HG02852 (cell line): ENCODE measurements around the gene RSPH6A.
A peak's percentile ranks its signal among the peaks of the same experiment; 100 is the strongest.

Experiments
- ATAC-seq: cut with Tn5 transposase; IDR thresholded peaks from one replicate; pipeline ENCODE4 v1.9.1; 2021; ENCODE audit warnings: mild to moderate bottlenecking, moderate library complexity; ENCODE audit not compliant: unreplicated experiment

The RSPH6A gene

GRCh38 chr19:45825917-45826893, 11.1 kb upstream of the RSPH6A start:
- no peak for ATAC-seq

- ATAC-seq, result no peak
These were observed 10.1 kb upstream of the RSPH6A start for GRCh38 chr19:45825263-45825605.

- no peak for ATAC-seq
These were observed 9.6 kb upstream of the RSPH6A start for GRCh38 chr19:45824531-45825262.

- no peak for ATAC-seq
These were observed 8.9 kb upstream of the RSPH6A start for GRCh38 chr19:45824041-45824471.

GRCh38 chr19:45823182-45823581, 8.1 kb upstream of the RSPH6A start:
- ATAC-seq, result no peak

GRCh38 chr19:45822716-45823115, 7.6 kb upstream of the RSPH6A start:
- no peak for ATAC-seq

- no peak for ATAC-seq
These were observed 6.5 kb upstream of the RSPH6A start for GRCh38 chr19:45821570-45821969.

GRCh38 chr19:45821103-45821521, 6.0 kb upstream of the RSPH6A start:
- ATAC-seq, result no peak

- ATAC-seq, result no peak
These were observed 5.5 kb upstream of the RSPH6A start for GRCh38 chr19:45820413-45821102.

- ATAC-seq, result no peak
These were observed 4.7 kb upstream of the RSPH6A start for GRCh38 chr19:45819769-45820168.

GRCh38 chr19:45817725-45818301, 2.7 kb upstream of the RSPH6A start:
- ATAC-seq, result no peak

GRCh38 chr19:45817010-45817724, 2.1 kb upstream of the RSPH6A start:
- peak; percentile 81 for ATAC-seq

- ATAC-seq, result no peak
These were observed 1.3 kb upstream of the RSPH6A start for GRCh38 chr19:45816236-45817009.

GRCh38 chr19:45815481-45816216, 541 bp upstream of the RSPH6A start:
- ATAC-seq, result no peak

GRCh38 chr19:45814166-45814780, 835 bp downstream of the RSPH6A start:
- ATAC-seq, result no peak

GRCh38 chr19:45812297-45812696, 2.8 kb downstream of the RSPH6A start:
- ATAC-seq, result no peak

- no peak for ATAC-seq
These were observed 5.4 kb downstream of the RSPH6A start for GRCh38 chr19:45809643-45810159.

GRCh38 chr19:45805719-45806118, 9.4 kb downstream of the RSPH6A start:
- ATAC-seq, result no peak

- no peak for ATAC-seq
These were observed 10.2 kb downstream of the RSPH6A start for GRCh38 chr19:45804959-45805230.
